ENCODE results near the gene TNFRSF8. TPM values are rescaled to one million over a fixed set of nuclear protein-coding genes. Genes with fewer than 3 reads are reported as not detected.

The TNFRSF8 gene
- total RNA-seq: under 0.01 and 0.15 TPM in 2 replicates

DNA sequence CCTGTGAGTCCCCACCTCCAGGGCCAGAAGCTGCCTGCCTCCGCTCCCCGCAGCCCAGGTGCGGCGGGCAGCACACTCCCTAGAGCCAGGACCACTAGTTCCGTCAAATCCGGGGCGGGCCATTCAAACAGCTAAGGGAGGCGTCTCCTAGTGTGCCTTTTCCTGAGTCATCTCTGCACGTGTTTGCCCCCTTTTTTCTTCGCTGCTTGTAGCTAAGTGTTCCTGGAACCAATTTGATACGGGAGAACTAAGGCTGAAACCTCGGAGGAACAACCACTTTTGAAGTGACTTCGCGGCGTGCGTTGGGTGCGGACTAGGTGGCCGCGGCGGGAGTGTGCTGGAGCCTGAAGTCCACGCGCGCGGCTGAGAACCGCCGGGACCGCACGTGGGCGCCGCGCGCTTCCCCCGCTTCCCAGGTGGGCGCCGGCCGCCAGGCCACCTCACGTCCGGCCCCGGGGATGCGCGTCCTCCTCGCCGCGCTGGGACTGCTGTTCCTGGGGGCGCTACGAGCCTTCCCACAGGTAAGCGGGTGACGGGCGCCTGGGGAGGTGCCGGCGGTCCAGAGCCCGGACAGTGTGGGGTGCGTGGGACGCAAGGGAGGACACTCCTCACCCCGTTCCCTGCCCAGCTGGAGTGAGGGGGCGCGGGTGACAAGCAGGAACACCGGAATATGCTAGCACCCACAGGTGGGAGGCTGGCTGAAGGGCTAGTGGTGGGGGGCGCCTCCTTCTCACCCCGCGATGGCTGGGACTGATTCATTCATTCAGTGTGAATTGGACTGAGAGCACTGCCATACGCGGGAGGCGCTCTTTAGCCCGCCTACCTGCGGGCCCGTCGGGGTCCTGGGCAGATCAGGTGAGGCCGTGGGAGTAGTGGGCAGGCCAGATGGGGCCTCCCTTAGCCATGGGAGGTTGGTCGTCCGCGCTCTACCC lies at the start of gene TNFRSF8:
TSS of gene TNFRSF8 (plus strand) at position 163 of the 932 bp plus-strand sequence. CDS start at position 459, 296 bp downstream.

GRCh38 chr1:12166834-12167492 lies 103.9 kb downstream of the TNFRSF8 start, which contains the start of gene TNFRSF1B:
Gene TNFRSF1B (plus strand): TSS chr1:12166991. CDS start chr1:12167092, 101 bp downstream.

Other genes starting within 250 kb of the TNFRSF8 start
- not detected in 2 replicates for gene NPPA, start 215.5 kb upstream of the TNFRSF8 start, total RNA-seq
- gene NPPB, start 204.4 kb upstream of the TNFRSF8 start, total RNA-seq: not detected in 2 replicates
- 77.7 and 117 TPM in 2 replicates for gene KIAA2013, start 136.9 kb upstream of the TNFRSF8 start, total RNA-seq
- 321 and 472 TPM in 2 replicates for gene PLOD1, start 128.6 kb upstream of the TNFRSF8 start, total RNA-seq
- 69.5 and 76.3 TPM in 2 replicates for gene MFN2, start 82.9 kb upstream of the TNFRSF8 start, total RNA-seq
- gene MIIP, start 43.8 kb upstream of the TNFRSF8 start, total RNA-seq: 23.1 and 29.1 TPM in 2 replicates
- 25.6 and 43.0 TPM in 2 replicates for gene TNFRSF1B, start 103.7 kb downstream of the TNFRSF8 start, total RNA-seq
- 40.4 and 50.6 TPM in 2 replicates for gene VPS13D, start 166.7 kb downstream of the TNFRSF8 start, total RNA-seq

Data from smooth muscle cell of trachea (primary cell).